ENCODE data around the gene HCFC2. TPM values are rescaled to one million over a fixed set of nuclear protein-coding genes. Genes with fewer than 3 reads are reported as not detected.

Gene HCFC2
- total RNA-seq, 2 donors from 2014 or later, result 2.2 to 3.4 TPM

GRCh38 chr12:104063712-104064030 lies 660 bp upstream of the HCFC2 start:
- H3K36me3 Mint-ChIP-seq (ENCODE audit: low read depth), result no peaks in the 10 kb centered on the region
- 10 to 22% methylated on average over 1 to 7 of the region's 7 CpGs for WGBS, 2 experiments (ENCODE audit: insufficient coverage in 1 of 2, insufficient read length in 1 of 2)
- H3K27ac ChIP-seq (ENCODE audit: low read depth, low read length), result no peak overlapping the region
- no peaks in the 10 kb centered on the region for H3K9me3 Mint-ChIP-seq
- peaks cover 24% of the 10 kb centered on the region for H3K27me3 ChIP-seq (ENCODE audit: control insufficient read depth, insufficient read depth, low read length, poor library complexity, severe bottlenecking)
- H3K4me1 Mint-ChIP-seq, result peaks cover 9% of the 10 kb centered on the region
- TF ChIP-seq CTCF (conservative IDR thresholded peaks at IDR 0.05), result no peak
- peak overlapping the region; percentile 93 for H3K4me3 ChIP-seq (ENCODE audit: low read length)
- peaks cover 32% of the 10 kb centered on the region for H3K27me3 Mint-ChIP-seq (ENCODE audit: insufficient read depth)
- DNase-seq, result no peak
- H3K4me3 Mint-ChIP-seq, result peak overlapping the region; percentile 84
- H3K9ac ChIP-seq (ENCODE audit: extremely low read depth, low read length, poor library complexity, severe bottlenecking), result peak overlapping the region; percentile 53
- H3K36me3 ChIP-seq (ENCODE audit: control insufficient read depth, insufficient read depth, low read length), result peaks cover 6% of the 10 kb centered on the region
- no peak overlapping the region for H3K27ac Mint-ChIP-seq
- no peaks in the 10 kb centered on the region for H3K9me3 ChIP-seq (ENCODE audit: control insufficient read depth, low read length)
- no peaks in the 10 kb centered on the region for H3K4me1 ChIP-seq (ENCODE audit: control insufficient read depth, insufficient read depth, low read length)

GRCh38 chr12:104064842-104065427 lies 604 bp downstream of the HCFC2 start:
- H3K4me3 Mint-ChIP-seq, result peak overlapping the region; percentile 84

GRCh38 chr12:104072099-104072498 lies 7.8 kb downstream of the HCFC2 start:
- WGBS, 2 experiments (ENCODE audit: insufficient coverage in 1 of 2, insufficient read length in 1 of 2), result 94 to 100% methylated on average over 2 of the region's 2 CpGs
- Histone ChIP-seq H3K4me3 (ENCODE audit: low read length) (no peak overlapping the region), H3K27ac (ENCODE audit: low read depth, low read length) (no peak overlapping the region), H3K4me1 (ENCODE audit: control insufficient read depth, insufficient read depth, low read length) (no peaks in the 10 kb centered on the region), H3K9ac (ENCODE audit: extremely low read depth, low read length, poor library complexity, severe bottlenecking) (no peak overlapping the region), H3K9me3 (ENCODE audit: control insufficient read depth, low read length) (no peaks in the 10 kb centered on the region), H3K27me3 (ENCODE audit: control insufficient read depth, insufficient read depth, low read length, poor library complexity, severe bottlenecking) (no peaks in the 10 kb centered on the region), H3K36me3 (ENCODE audit: control insufficient read depth, insufficient read depth, low read length) (peaks cover 6% of the 10 kb centered on the region)
- no peak for TF ChIP-seq CTCF (conservative IDR thresholded peaks at IDR 0.05)
- Mint-ChIP-seq H3K4me3 (no peak overlapping the region), H3K27ac (no peak overlapping the region), H3K36me3 (ENCODE audit: low read depth) (peaks cover 3% of the 10 kb centered on the region), H3K9me3 (no peaks in the 10 kb centered on the region), H3K27me3 (ENCODE audit: insufficient read depth) (no peaks in the 10 kb centered on the region), H3K4me1 (peaks cover 4% of the 10 kb centered on the region)
- no peak for DNase-seq

More at GRCh38 chr12:104064842-104065427, 604 bp downstream of the HCFC2 start:
- 1 to 3% methylated on average over 22 to 41 of the region's 41 CpGs for WGBS, 2 experiments (ENCODE audit: insufficient coverage in 1 of 2, insufficient read length in 1 of 2)
- Histone ChIP-seq H3K9me3 (ENCODE audit: control insufficient read depth, low read length) (no peaks in the 10 kb centered on the region), H3K27ac (ENCODE audit: low read depth, low read length) (no peak overlapping the region), H3K9ac (ENCODE audit: extremely low read depth, low read length, poor library complexity, severe bottlenecking) (peak overlapping the region; percentile 25), H3K36me3 (ENCODE audit: control insufficient read depth, insufficient read depth, low read length) (peaks cover 6% of the 10 kb centered on the region), H3K27me3 (ENCODE audit: control insufficient read depth, insufficient read depth, low read length, poor library complexity, severe bottlenecking) (peaks cover 24% of the 10 kb centered on the region), H3K4me3 (ENCODE audit: low read length) (peak overlapping the region; percentile 93), H3K4me1 (ENCODE audit: control insufficient read depth, insufficient read depth, low read length) (no peaks in the 10 kb centered on the region)
- H3K4me1 Mint-ChIP-seq, result peaks cover 14% of the 10 kb centered on the region
- no peak for TF ChIP-seq CTCF (conservative IDR thresholded peaks at IDR 0.05)
- H3K9me3 Mint-ChIP-seq, result no peaks in the 10 kb centered on the region
- DNase-seq, result no peak
- no peak overlapping the region for H3K27ac Mint-ChIP-seq
- no peaks in the 10 kb centered on the region for H3K36me3 Mint-ChIP-seq (ENCODE audit: low read depth)
- peaks cover 28% of the 10 kb centered on the region for H3K27me3 Mint-ChIP-seq (ENCODE audit: insufficient read depth)

Data from endodermal cell (in vitro differentiated cells).